Retinal pigment epithelial cell (primary cell): Measurements from ENCODE around the gene LRRK1.

ENCODE experiments used
- DNase-seq: peaks from one replicate; pipeline ENCODE4 v3.0.0-alpha.2; 2010; ENCODE audit warnings: low read depth
- H3K4me3 ChIP-seq: 2 replicates; pipeline ENCODE4 v1.5.1; 2011; ENCODE audit warnings: mild to moderate bottlenecking, low read length, control low read depth, moderate library complexity
- CTCF ChIP-seq: conservative IDR thresholded peaks from 2 replicates; pipeline ENCODE4 v1.5.1; 2011; ENCODE audit warnings: low read depth, low read length, control low read depth, inconsistent platforms

The LRRK1 gene

GRCh38 chr15:101048581-101049030, 129.4 kb downstream of the LRRK1 start:
- TF ChIP-seq CTCF: no peak
- H3K4me3 ChIP-seq: no peak overlapping the region
- no peak for DNase-seq

- H3K4me3 ChIP-seq: no peak overlapping the region
- TF ChIP-seq CTCF: no peak
- no peak for DNase-seq
These were observed 130.1 kb downstream of the LRRK1 start for GRCh38 chr15:101049282-101049681.

GRCh38 chr15:101049856-101050622, 130.9 kb downstream of the LRRK1 start:
- H3K4me3 ChIP-seq: no peak overlapping the region
- no peak for DNase-seq
- no peak for TF ChIP-seq CTCF

- DNase-seq: no peak
- H3K4me3 ChIP-seq: no peak overlapping the region
- TF ChIP-seq CTCF: no peak
These were observed 131.6 kb downstream of the LRRK1 start for GRCh38 chr15:101050623-101051290.

GRCh38 chr15:101051291-101052030, 132.3 kb downstream of the LRRK1 start:
- TF ChIP-seq CTCF: no peak
- DNase-seq: no peak
- H3K4me3 ChIP-seq: no peak overlapping the region

GRCh38 chr15:101052031-101052620, 133.0 kb downstream of the LRRK1 start:
- DNase-seq: no peak
- no peak overlapping the region for H3K4me3 ChIP-seq
- TF ChIP-seq CTCF: no peak
